SK-N-SH treated with all-trans-retinoic acid at 6 μM for 48 hours (cell line): Measurements from ENCODE around the gene TAX1BP1.

ENCODE experiments used
- ARNTL ChIP-seq: fragments of 450-650 bp; formaldehyde crosslinking; IDR thresholded peaks from 2 replicates; pipeline ENCODE4 v1.5.0; 2020; ENCODE audit warnings: low read depth, mild to moderate bottlenecking, moderate library complexity, borderline replicate concordance
- CREB5 ChIP-seq: fragments of 250-450 bp; sonication (Bioruptor Pico); IDR thresholded peaks from 2 replicates; pipeline ENCODE4 v1.5.1; 2020; ENCODE audit warnings: low read depth, mild to moderate bottlenecking, moderate library complexity
- CSDC2 ChIP-seq: fragments of 250-450 bp; sonication (Bioruptor Pico); IDR thresholded peaks from 2 replicates; pipeline ENCODE4 v1.5.0; 2020; ENCODE audit warnings: mild to moderate bottlenecking, moderate library complexity
- ESRRG ChIP-seq: fragments of 250-450 bp; sonication (Bioruptor Pico); IDR thresholded peaks from 2 replicates; pipeline ENCODE4 v1.6.1; 2021; ENCODE audit warnings: mild to moderate bottlenecking
- OSR1 ChIP-seq: fragments of 250-450 bp; sonication (Bioruptor Pico); IDR thresholded peaks from 2 replicates; pipeline ENCODE4 v1.8.0; 2022; ENCODE audit warnings: moderate library complexity, mild to moderate bottlenecking, inconsistent platforms
- POU6F1 ChIP-seq: fragments of 250-450 bp; sonication (Bioruptor Pico); IDR thresholded peaks from 2 replicates; pipeline ENCODE4 v1.8.0; 2021; ENCODE audit warnings: low read depth, mild to moderate bottlenecking, moderate library complexity, borderline replicate concordance
- PPARA ChIP-seq: fragments of 250-450 bp; sonication (Bioruptor Pico); IDR thresholded peaks from 2 replicates; pipeline ENCODE4 v1.5.0; 2020; ENCODE audit warnings: mild to moderate bottlenecking, borderline replicate concordance
- RARB ChIP-seq: fragments of 250-450 bp; sonication (Bioruptor Pico); IDR thresholded peaks from 2 replicates; pipeline ENCODE4 v1.8.0; 2021; ENCODE audit warnings: mild to moderate bottlenecking, moderate library complexity
- TCF4 ChIP-seq: fragments of 250-450 bp; sonication (Bioruptor Pico); IDR thresholded peaks from 2 replicates; pipeline ENCODE4 v1.8.0; 2021; ENCODE audit warnings: mild to moderate bottlenecking, moderate library complexity, borderline replicate concordance
- TSHZ2 ChIP-seq: fragments of 250-450 bp; sonication (Bioruptor Pico); IDR thresholded peaks from 2 replicates; pipeline ENCODE4 v1.5.0; 2020; ENCODE audit warnings: mild to moderate bottlenecking, moderate library complexity
- ZFP30 ChIP-seq: fragments of 450-650 bp; formaldehyde crosslinking; IDR thresholded peaks from 2 replicates; pipeline ENCODE4 v1.5.0; 2022; ENCODE audit warnings: mild to moderate bottlenecking, moderate library complexity
- ZNF565 ChIP-seq: fragments of 450-650 bp; formaldehyde crosslinking; conservative IDR thresholded peaks from 2 replicates; pipeline ENCODE4 v1.5.0; 2020; ENCODE audit warnings: low read depth, mild to moderate bottlenecking, moderate library complexity
- ZNF70 ChIP-seq: fragments of 450-650 bp; formaldehyde crosslinking; IDR thresholded peaks from 2 replicates; pipeline ENCODE4 v1.5.0; 2020; ENCODE audit warnings: mild to moderate bottlenecking, moderate library complexity
- ZNF8 ChIP-seq: fragments of 450-650 bp; formaldehyde crosslinking; IDR thresholded peaks from 2 replicates; pipeline ENCODE4 v1.5.0; 2020; ENCODE audit warnings: mild to moderate bottlenecking, moderate library complexity

- TF ChIP-seq ESRRG (no peak), ZNF8 (CRISPR knock-in tag) (no peak), RARB (CRISPR knock-in tag) (no peak), ZNF565 (CRISPR knock-in tag) (no peak), TSHZ2 (no peak), TCF4 (CRISPR knock-in tag) (no peak), OSR1 (CRISPR knock-in tag) (no peak), CSDC2 (CRISPR knock-in tag) (no peak), ZFP30 (no peak), PPARA (CRISPR knock-in tag) (no peak), ARNTL (no peak), POU6F1 (CRISPR knock-in tag) (no peak), CREB5 (CRISPR knock-in tag) (no peak), ZNF70 (CRISPR knock-in tag) (no peak)
These were observed 46.2 kb upstream of the TAX1BP1 start for GRCh38 chr7:27693794-27694193.
